ENCODE measurements around the gene TBC1D22A. TPM values are rescaled to one million over a fixed set of nuclear protein-coding genes. Genes with fewer than 3 reads are reported as not detected.

TBC1D22A gene
- total RNA-seq, 1 donor from 2014 or later = 14.0 TPM

- ATAC-seq (ENCODE audit: poor library complexity) (no peak), DNase-seq (no peak)
- intact Hi-C loops (cut with DNase I) = no loop called here
Observed at GRCh38 chr22:46842606-46843005, 80.2 kb downstream of the TBC1D22A start.

- intact Hi-C loops (cut with DNase I) = no loop called here
- ATAC-seq (ENCODE audit: poor library complexity) (no peak), DNase-seq (no peak)
Observed at GRCh38 chr22:46843821-46844255, 81.4 kb downstream of the TBC1D22A start.

GRCh38 chr22:46844606-46845210 lies 82.3 kb downstream of the TBC1D22A start:
- no peak for DNase-seq
- no peak for ATAC-seq (ENCODE audit: poor library complexity)
- intact Hi-C loops (cut with DNase I) = loop anchor here (5.0 kb wide), 1 partner anchor 1648 kb away; no protein-coding TSS in a partner anchor

- ATAC-seq (ENCODE audit: poor library complexity) = peak; percentile 51
- DNase-seq = no peak
- intact Hi-C loops (cut with DNase I) = loop anchor here (5.0 kb wide), 1 partner anchor 1647 kb away; no protein-coding TSS in a partner anchor
Observed at GRCh38 chr22:46845296-46846149, 83.1 kb downstream of the TBC1D22A start.

GRCh38 chr22:46846150-46846831 lies 83.8 kb downstream of the TBC1D22A start:
- intact Hi-C loops (cut with DNase I) = loop anchor here (5.0 kb wide), 1 partner anchor 1646 kb away; no protein-coding TSS in a partner anchor
- DNase-seq (no peak), ATAC-seq (ENCODE audit: poor library complexity) (no peak)

- ATAC-seq (ENCODE audit: poor library complexity) (no peak), DNase-seq (no peak)
- intact Hi-C loops (cut with DNase I) = loop anchor here (5.0 kb wide), 1 partner anchor 1645 kb away; no protein-coding TSS in a partner anchor
Observed at GRCh38 chr22:46846832-46847355, 84.4 kb downstream of the TBC1D22A start.

GRCh38 chr22:46848197-46848596 lies 85.7 kb downstream of the TBC1D22A start:
- intact Hi-C loops (cut with DNase I) = loop anchor here (5.0 kb wide), 1 partner anchor 1644 kb away; no protein-coding TSS in a partner anchor
- DNase-seq = no peak
- no peak for ATAC-seq (ENCODE audit: poor library complexity)

GRCh38 chr22:46849101-46849500 lies 86.7 kb downstream of the TBC1D22A start:
- intact Hi-C loops (cut with DNase I) = loop anchor here (5.0 kb wide), 1 partner anchor 1643 kb away; no protein-coding TSS in a partner anchor
- DNase-seq (no peak), ATAC-seq (ENCODE audit: poor library complexity) (no peak)

- intact Hi-C loops (cut with DNase I) = loop anchor here (5.0 kb wide), 1 partner anchor 1642 kb away; no protein-coding TSS in a partner anchor
Observed at GRCh38 chr22:46849951-46850350, 87.5 kb downstream of the TBC1D22A start.

GRCh38 chr22:46851311-46851710 lies 88.9 kb downstream of the TBC1D22A start:
- intact Hi-C loops (cut with DNase I) = no loop called here
- ATAC-seq (ENCODE audit: poor library complexity) (no peak), DNase-seq (no peak)

More at GRCh38 chr22:46849951-46850350, 87.5 kb downstream of the TBC1D22A start:
- ATAC-seq (ENCODE audit: poor library complexity) = no peak
- DNase-seq = no peak

- intact Hi-C loops (cut with DNase I) = no loop called here
- ATAC-seq (ENCODE audit: poor library complexity) (no peak), DNase-seq (no peak)
Observed at GRCh38 chr22:46851941-46852340, 89.5 kb downstream of the TBC1D22A start.

GRCh38 chr22:46852771-46853170 lies 90.3 kb downstream of the TBC1D22A start:
- no peak for DNase-seq
- no peak for ATAC-seq (ENCODE audit: poor library complexity)
- intact Hi-C loops (cut with DNase I) = no loop called here

GRCh38 chr22:46853191-46853590 lies 90.7 kb downstream of the TBC1D22A start:
- no peak for ATAC-seq (ENCODE audit: poor library complexity)
- intact Hi-C loops (cut with DNase I) = no loop called here
- DNase-seq = no peak

GRCh38 chr22:46854125-46854870 lies 91.8 kb downstream of the TBC1D22A start:
- peak; percentile 59 for DNase-seq
- intact Hi-C loops (cut with DNase I) = no loop called here

GRCh38 chr22:46855681-46856080 lies 93.2 kb downstream of the TBC1D22A start:
- intact Hi-C loops (cut with DNase I) = no loop called here
- DNase-seq = no peak
- no peak for ATAC-seq (ENCODE audit: poor library complexity)

More at GRCh38 chr22:46854125-46854870, 91.8 kb downstream of the TBC1D22A start:
- peak; percentile 85 for ATAC-seq (ENCODE audit: poor library complexity)

- ATAC-seq (ENCODE audit: poor library complexity) = no peak
- intact Hi-C loops (cut with DNase I) = no loop called here
- DNase-seq = no peak
Observed at GRCh38 chr22:46856661-46857060, 94.2 kb downstream of the TBC1D22A start.

GRCh38 chr22:46857142-46857884 lies 94.9 kb downstream of the TBC1D22A start:
- no peak for ATAC-seq (ENCODE audit: poor library complexity)
- no peak for DNase-seq
- intact Hi-C loops (cut with DNase I) = no loop called here

- no peak for ATAC-seq (ENCODE audit: poor library complexity)
- no peak for DNase-seq
- intact Hi-C loops (cut with DNase I) = no loop called here
Observed at GRCh38 chr22:46857885-46858143, 95.4 kb downstream of the TBC1D22A start.
